GM23338 (cell line): Measurements from ENCODE around the gene PTH1R.

Experiments
- ETS1 ChIP-seq: IDR thresholded peaks from 2 replicates; pipeline ENCODE4 v1.6.1; 2016; ENCODE audit warnings: antibody characterized with exemption
- EZH2 ChIP-seq: fragments of 200-600 bp; sonication (generic); IDR thresholded peaks from one replicate; pipeline ENCODE4 v1.8.0; 2017; ENCODE audit warnings: antibody characterized with exemption, mild to moderate bottlenecking, low read depth; ENCODE audit not compliant: unreplicated experiment
- POLR2AphosphoS5 ChIP-seq: IDR thresholded peaks from 2 replicates; pipeline ENCODE4 v1.6.1; 2016; ENCODE audit warnings: antibody characterized with exemption, low read depth
- TF ChIP-seq, protein P1 (sequence below), 2 experiments: fragments of 200-600 bp in 1 of 2; sonication (generic) in 1 of 2; conservative IDR thresholded peaks; 2 replicates each; pipeline versions ENCODE4 v1.5.1 to v1.6.1; 2016 to 2017; ENCODE audit warnings: antibody characterized with exemption in 2 of 2, low read depth in 2 of 2, mild to moderate bottlenecking in 2 of 2, moderate library complexity in 1 of 2
- TF ChIP-seq, protein P2 (sequence below): IDR thresholded peaks from one replicate; pipeline ENCODE4 v1.6.1; 2018; ENCODE audit warnings: antibody characterized with exemption; ENCODE audit not compliant: unreplicated experiment

DNA sequence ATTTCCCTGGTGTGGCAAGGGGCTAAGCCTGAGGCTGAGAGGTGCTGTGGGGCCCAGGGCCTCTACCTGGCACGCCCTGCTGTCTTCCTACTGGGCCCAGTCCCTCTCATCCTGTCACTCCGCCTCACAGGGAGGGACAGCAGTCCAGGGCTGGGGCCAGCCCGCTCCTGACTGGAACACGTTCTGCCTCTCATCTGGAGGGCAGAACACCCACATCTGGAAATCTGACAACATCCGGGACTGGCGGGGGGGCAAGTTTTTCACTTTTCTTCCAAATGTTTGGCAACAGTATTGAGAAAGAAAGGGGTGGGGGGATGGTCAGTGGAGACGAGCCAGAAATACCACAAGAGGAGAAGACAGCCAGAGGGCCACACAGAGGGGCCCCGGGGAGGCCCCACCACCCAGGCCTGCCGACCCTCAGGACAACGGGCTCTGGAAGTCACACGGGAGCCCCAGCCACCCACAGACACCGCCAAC, 12.5 kb upstream of the PTH1R start:
- TF ChIP-seq, protein P1, sequence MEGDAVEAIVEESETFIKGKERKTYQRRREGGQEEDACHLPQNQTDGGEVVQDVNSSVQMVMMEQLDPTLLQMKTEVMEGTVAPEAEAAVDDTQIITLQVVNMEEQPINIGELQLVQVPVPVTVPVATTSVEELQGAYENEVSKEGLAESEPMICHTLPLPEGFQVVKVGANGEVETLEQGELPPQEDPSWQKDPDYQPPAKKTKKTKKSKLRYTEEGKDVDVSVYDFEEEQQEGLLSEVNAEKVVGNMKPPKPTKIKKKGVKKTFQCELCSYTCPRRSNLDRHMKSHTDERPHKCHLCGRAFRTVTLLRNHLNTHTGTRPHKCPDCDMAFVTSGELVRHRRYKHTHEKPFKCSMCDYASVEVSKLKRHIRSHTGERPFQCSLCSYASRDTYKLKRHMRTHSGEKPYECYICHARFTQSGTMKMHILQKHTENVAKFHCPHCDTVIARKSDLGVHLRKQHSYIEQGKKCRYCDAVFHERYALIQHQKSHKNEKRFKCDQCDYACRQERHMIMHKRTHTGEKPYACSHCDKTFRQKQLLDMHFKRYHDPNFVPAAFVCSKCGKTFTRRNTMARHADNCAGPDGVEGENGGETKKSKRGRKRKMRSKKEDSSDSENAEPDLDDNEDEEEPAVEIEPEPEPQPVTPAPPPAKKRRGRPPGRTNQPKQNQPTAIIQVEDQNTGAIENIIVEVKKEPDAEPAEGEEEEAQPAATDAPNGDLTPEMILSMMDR (conservative IDR thresholded peaks at IDR 0.05; ENCODE audit: low read depth in 2 of 2), result no peak
- TF ChIP-seq, protein P2, sequence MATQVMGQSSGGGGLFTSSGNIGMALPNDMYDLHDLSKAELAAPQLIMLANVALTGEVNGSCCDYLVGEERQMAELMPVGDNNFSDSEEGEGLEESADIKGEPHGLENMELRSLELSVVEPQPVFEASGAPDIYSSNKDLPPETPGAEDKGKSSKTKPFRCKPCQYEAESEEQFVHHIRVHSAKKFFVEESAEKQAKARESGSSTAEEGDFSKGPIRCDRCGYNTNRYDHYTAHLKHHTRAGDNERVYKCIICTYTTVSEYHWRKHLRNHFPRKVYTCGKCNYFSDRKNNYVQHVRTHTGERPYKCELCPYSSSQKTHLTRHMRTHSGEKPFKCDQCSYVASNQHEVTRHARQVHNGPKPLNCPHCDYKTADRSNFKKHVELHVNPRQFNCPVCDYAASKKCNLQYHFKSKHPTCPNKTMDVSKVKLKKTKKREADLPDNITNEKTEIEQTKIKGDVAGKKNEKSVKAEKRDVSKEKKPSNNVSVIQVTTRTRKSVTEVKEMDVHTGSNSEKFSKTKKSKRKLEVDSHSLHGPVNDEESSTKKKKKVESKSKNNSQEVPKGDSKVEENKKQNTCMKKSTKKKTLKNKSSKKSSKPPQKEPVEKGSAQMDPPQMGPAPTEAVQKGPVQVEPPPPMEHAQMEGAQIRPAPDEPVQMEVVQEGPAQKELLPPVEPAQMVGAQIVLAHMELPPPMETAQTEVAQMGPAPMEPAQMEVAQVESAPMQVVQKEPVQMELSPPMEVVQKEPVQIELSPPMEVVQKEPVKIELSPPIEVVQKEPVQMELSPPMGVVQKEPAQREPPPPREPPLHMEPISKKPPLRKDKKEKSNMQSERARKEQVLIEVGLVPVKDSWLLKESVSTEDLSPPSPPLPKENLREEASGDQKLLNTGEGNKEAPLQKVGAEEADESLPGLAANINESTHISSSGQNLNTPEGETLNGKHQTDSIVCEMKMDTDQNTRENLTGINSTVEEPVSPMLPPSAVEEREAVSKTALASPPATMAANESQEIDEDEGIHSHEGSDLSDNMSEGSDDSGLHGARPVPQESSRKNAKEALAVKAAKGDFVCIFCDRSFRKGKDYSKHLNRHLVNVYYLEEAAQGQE, result no peak
- TF ChIP-seq POLR2AphosphoS5 (no peak), ETS1 (no peak), EZH2 (no peak)
